HG02763 (cell line): Measurements from ENCODE around the gene HEATR1.
"Not testable (repeated sequence)": the region's sequence is repeated elsewhere in the genome, so short reads cannot be mapped to it uniquely, and the experiment has no call there.

Experiments used
- ATAC-seq: cut with Tn5 transposase; IDR thresholded peaks from one replicate; pipeline ENCODE4 v1.9.1; 2021; ENCODE audit warnings: mild to moderate bottlenecking, moderate library complexity; ENCODE audit not compliant: unreplicated experiment

Gene HEATR1

DNA sequence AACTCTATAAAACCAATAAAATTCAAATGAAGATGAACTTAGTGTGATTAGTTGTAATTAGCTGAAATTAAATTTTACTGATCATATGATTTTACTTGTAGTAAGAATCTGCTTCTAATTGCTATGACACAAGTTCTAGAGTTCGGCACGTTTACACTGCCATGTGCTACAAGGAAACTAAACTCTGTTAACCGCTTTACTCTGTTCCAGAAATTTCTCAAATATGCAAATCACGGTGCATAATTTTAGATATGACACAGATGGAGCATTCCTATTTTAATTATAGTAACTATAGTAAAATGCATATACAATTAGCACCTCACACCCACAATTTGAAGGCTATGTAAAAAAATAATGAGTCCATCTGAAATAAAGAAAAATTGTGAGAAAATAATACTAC is 14.8 kb downstream of the HEATR1 start:
- no peak for ATAC-seq

DNA sequence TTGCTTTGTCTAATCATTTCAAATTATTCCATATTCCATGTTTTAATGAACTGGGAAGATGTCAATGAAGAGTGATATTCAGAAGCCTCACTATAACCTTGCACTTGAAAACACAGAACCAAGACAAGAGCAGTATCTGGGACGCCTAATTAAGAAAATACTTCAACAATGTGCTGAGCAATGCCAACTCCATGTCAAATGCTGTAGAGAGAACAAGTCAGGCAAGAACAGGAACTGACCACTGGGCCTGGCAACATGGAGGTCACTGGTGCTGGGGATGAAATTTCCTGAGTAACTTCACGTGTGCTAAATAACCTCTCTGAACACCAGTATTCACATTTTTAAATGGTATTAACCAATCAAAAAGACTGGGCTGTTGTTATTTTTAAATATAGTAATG is 22.8 kb downstream of the HEATR1 start:
- ATAC-seq, result no peak

DNA sequence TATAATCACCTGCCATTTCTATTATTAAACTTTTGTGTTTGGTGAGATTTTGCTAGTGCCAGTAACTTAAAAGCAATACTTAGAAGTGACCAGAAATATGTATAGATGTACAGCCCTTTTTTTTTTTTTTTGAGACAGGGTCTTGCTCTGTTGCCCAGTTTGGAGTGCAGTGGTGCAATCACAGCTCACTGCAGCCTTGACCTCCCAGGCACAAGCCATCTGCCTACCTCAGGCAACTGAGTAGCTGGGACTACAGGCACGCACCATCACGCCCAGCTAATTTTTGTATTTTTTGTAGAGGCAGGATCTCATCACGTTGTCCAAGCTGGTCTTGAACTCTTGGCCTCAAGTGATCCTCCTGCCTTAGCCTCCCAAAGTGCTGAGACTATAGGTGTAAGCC is 23.9 kb downstream of the HEATR1 start:
- not testable (repeated sequence) for ATAC-seq

DNA sequence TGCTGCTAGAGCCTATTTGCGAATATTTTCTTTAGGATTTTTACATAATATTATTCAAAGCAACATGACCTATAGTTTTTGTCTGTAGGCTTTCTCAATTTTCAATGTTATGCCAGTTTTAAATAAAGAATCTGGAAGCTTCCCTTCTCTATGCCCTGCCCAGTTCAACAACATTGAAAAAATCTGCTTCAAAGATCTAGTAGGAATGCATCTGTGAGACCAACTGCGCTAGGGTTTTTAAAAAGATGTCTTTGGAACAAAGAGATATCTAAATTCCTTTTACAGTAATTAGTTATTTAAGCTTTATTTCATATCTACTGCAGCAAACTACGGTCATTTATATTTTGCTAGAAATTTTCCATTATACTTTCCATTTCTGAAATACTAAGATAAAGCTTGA is 25.7 kb downstream of the HEATR1 start:
- ATAC-seq, result no peak

DNA sequence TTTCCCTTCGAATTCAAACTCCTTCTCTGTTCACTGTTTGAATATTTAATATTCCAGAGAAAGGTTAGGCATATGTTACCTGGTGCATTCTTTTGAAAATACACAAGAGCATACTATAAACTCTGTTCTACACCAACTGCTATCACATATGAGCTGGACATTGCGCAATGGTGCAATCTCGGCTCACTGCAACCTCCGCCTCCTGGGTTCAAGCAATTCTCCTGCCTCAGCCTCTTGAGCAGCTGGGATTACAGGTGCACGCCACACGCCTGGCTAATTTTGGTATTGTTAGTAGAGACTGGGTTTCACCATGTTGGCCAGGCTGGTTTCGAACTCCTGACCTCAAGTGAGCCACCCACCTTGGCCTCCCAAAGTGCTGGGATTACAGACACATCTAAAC is 27.3 kb downstream of the HEATR1 start:
- ATAC-seq, result not testable (repeated sequence)

DNA sequence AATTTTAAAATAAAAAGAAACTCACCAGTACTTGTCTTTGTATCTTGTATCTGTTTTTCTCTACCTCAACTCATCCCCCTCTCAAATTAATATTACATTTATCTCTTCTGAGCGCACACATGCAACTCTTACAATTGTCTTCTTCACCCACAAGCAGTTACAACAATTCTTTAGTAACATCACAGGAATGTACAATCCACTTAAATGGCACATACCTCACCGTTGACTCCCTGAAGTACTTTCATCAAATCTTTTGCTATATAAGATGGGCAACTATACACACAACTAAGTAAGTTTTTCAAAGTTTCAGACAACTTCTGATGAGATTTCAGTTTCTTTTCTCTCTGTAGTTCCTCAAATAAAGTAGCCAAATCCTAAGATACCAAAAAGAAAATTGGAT is 28.3 kb downstream of the HEATR1 start:
- ATAC-seq, result no peak

DNA sequence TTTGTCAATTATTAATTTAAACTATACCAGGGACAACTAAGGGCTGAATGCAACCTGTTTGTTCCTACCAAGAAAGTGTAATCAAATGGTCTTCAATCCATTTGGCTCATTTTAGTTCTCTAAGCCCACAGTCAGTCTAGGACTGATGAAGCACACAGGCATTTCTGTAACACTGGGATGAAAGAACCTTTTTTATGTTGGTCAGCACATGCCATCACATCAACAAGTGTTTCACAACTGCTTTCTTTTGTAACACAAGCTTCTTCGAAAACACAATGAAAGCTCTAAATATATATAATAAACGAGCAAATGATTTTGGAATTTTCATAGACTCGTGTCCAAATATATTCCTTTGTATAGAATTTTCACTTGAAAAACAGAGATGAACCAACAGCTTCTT is 28.8 kb downstream of the HEATR1 start:
- ATAC-seq, result no peak

DNA sequence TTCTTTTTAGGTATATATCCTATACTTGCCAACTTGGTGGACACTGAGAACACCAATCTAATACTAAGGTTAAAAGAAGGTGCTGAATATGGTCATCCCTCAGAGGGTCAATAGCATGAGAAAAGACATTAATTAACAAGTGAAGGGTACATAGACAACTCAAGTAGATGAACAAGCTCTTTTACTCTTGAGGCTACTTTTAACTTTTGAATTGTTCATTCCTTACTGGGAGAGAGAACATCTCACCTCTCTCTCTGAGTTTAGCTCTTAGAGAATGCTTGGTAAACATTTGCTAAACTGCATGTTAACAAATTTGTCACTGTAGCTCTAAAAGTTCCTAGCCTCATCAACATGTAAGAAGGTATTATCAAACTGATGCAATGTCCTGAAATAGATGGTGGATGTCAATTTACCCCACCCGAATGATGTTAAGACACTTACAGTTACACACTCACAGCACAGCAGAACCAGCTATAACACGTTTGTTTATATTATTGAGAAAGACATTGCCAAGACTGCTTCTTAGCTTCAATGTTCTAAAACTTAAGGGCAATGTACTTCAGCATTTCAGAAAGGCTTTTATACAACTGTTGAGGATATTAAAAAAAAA is 35.9 kb downstream of the HEATR1 start:
- ATAC-seq, result no peak

DNA sequence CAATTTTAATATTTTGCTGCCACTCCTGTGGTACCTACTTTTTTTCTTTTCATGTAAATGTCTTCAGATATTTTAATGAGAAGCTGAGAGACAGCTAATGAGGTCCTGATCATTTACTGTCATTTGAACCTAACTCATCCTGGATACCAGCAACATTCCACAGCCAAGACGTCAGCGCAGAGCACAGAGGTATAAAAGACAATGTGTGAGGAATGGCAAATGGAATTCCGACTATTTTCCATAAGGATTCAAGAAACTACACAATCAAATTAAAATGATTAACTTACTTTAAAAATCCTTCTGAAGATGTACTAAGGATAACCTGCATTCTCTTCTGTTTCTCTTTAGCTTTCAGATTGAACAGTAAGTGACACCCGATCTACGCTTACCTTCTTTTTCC is 38.8 kb downstream of the HEATR1 start:
- no peak for ATAC-seq

DNA sequence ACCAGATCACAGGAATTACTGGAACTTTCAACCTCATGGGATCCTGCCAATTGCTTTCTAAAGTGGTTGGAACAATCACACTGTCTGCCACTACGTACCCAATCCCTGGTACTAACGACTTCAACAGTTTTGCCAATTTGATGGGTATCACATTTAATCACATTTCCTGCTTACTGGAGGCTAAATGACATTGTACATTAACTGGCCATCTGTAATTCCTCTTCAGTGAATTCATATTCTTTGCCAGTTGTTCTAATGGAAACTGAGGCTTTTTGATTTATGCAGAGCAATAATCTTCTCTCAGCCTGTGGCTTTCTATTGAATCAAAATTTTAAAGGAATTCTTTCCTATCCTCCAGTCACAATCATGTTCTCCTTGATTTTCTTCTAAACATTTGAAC is 42.3 kb downstream of the HEATR1 start:
- ATAC-seq, result no peak

DNA sequence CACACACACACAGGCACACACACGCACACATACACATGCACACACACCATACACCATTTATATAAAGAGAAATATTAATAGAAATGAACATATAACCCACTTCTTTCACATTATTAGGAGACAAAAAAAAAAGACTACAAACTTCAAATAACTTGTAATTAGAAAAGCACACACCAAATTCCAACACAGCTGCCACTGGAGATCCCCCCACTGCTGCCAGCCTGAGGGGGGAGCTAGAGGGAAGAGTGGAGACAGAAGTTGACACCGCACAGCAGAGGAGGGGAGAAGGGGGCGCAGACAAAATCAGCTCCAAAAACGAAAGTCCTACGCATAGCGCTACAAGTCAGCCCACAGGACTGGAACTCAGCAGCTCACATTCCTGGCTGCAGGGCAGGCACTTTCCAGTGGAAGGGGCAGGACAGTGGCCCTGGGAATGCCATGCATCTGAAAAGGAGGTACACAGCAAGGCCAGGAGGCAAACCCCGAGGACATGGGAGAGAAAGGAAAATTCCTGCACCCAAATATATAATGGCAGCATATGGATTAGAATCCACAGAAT is 44.0 kb downstream of the HEATR1 start:
- no peak for ATAC-seq

DNA sequence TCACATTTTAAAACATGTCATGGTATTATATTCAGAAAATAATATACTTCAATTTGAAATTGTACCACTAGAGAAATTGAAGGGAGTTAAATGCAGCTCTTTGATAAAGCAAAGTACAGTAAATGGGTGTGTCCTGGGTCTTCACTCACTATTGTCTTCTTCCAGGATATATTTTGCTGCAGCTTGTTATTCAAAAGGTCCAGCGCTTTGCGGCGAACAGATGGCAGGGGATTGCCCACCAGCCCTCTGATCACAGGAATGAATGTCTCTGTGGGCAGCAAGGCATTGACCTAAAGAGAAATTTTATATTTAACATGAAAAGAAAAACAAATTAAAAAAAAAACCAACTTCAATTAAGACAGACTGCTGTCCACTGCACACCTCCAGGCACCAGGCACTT is 45.5 kb downstream of the HEATR1 start:
- ATAC-seq, result no peak

DNA sequence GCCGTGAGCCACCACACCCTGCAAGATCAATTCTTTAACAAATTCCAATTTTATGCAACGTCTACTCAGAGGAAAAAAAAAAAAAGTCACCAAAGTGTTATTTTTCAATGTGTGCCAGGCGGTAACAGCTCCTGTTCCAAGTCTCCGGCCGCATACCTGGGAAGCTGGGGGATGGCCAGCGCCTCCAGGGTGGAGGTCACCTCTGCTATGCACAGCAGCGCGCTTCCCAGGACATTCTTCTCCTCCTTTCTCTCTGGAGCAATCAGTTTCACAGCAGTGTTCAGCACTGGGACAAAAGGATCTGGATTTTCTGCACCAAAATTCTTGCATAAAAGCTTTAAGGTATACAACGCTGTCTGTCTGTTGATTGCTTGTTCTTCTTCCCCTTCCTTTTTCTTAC is 46.2 kb downstream of the HEATR1 start:
- ATAC-seq, result no peak

DNA sequence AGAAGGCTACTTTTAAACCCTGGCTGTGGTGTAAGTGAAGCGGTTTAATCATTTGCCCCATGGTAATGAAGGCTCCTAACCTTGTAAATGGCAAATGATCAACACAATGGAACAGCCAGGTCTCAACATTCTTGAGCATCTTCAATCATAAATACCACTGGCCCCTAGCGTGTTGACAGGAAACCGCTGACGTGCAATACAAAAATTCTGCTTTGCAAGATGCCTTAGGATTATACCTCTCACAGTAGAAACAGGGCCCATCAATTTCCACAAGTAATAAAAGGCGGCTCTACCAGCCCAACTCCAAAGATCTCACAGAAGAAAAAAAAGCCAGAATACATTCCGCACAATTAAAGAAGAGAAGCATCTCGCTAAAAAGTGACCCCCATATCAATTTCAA is 47.7 kb downstream of the HEATR1 start:
- no peak for ATAC-seq

DNA sequence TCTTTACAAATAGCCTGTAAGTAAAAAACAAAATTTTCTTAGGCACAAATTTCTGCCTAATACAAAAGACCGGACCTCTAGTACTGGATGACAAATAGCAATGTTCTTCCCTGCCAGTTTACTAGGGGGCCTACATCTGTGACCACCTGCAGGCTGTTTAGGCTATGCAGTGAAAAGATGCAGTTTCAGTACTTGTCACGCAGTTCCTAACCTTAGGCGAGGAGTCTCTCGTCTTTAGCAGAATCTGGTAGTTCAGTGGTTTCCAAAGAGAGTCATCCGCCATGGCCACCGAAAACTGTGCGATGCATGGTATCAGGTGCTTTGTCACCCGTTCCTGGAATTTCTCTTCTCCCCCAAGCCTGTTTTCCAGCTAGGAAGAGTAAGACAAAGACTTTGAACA is 50.9 kb downstream of the HEATR1 start:
- ATAC-seq, result no peak

DNA sequence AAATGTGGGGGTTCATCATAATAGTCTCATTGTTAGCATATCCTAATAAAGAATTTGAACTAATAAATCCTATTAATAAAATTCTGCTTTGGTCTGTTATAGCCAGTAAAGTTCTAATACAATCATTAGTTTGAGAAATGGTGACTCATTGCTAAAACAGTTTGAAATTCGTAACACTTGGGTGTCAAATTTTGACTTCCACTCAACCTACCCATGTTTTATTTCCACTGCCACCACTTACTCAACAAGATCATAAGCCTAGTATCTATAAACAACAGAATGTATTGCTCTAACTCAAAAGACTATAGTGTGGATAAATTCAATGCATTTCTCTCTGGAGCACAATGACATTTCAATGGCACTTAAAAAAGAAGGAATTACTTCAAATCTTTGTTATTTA is 51.4 kb downstream of the HEATR1 start:
- no peak for ATAC-seq

DNA sequence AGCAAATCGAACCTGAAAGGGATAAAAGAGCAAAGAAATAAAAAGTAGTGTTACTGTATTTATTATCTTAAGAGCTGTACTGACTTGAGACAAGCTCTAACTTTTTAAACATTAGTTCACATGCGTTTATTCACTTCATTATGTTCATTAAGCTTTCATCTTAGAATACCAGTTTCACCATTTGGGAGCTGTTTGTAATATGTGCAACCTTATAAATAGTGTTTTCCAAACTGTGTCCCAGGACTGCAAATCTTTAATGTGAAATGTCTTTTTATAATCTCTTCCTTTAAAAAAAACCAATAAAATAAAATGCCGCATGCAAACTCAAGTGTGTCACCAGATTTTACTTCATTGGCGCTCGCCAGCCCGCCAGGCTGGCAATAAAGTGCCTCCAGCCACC is 52.2 kb downstream of the HEATR1 start:
- no peak for ATAC-seq

DNA sequence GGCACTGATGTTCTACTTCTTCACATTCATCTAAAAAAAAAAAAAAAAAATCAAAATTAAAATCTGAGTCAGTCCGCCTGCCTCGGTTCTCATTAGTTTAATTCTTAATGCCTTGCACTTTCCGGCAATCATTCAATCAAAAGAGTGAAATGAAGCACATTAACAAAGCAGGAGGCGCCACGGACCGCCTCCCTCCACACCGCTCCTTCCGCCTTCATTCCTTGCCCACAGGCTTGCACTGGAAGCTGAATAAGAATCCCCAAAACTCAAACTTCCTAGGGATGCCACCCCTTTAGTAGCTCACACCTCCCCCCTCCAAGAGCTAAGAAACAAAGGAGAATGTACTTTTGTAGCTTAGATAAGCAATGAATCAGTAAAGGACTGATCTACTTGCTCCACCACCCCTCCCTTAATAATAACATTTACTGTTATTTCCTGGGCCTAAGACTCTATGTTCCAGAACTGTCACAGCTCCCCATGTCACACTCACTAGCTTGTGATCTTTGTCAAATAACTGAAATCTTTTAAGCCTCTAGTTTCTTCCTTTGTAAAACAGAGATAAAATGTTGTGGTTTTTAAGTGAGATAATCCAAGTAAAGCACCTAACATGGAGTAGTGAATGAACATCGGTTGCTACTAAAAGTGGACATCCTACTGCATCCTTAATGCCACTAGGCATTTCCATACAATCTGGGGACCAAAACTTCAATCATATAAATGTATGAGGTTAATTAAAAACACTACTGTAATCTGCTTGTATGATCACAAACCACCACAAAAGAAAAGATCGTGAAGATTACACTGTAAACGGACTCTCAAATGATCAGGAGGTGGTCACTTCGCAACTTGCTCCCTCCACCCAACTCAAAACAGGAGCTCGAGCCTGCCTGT is 53.1 kb downstream of the HEATR1 start:
- no peak for ATAC-seq

DNA sequence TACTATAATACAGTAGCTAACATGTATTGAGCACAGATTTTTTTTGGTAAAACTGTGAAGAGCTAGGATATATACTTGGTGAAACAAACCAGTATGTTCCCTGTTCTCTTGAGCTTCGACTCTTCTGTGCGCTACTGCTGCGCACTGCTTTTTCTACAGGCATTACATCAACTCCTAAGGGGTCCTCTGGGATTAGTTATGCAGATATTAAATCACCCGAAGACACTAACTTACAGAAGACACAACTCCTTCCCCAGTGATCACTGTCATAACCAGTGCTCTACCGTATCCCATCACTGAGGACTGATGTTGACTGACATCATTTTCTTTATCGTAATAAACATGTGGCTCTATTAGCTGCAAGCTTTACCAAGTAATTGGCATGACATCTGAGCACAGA is 55.9 kb downstream of the HEATR1 start:
- ATAC-seq, result no peak

DNA sequence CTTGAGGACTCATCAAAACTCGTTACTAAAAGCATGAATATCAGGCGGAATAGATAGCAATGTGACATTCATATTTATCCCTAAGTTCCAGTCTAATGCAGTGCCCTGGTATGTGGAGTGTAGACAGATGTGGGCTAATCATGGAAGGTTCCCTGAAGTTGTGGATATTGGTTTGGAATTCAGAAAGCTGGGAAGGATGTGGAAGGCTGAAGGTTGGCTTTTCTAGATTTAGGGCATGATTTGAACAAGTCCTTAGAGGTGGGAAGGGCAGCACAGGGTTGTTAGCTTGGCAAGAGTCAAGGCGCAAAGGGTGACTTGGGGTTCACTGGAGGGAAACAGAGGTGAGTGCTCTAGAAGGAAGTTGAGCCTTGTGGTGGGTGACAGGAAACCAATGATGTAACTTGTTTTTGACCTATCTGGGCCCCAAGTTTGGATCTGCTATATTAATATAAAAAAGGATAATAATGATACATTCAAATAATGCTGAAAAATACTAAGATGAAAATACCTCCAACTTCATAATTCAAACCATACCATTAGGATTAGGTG is 58.6 kb downstream of the HEATR1 start:
- ATAC-seq, result no peak

DNA sequence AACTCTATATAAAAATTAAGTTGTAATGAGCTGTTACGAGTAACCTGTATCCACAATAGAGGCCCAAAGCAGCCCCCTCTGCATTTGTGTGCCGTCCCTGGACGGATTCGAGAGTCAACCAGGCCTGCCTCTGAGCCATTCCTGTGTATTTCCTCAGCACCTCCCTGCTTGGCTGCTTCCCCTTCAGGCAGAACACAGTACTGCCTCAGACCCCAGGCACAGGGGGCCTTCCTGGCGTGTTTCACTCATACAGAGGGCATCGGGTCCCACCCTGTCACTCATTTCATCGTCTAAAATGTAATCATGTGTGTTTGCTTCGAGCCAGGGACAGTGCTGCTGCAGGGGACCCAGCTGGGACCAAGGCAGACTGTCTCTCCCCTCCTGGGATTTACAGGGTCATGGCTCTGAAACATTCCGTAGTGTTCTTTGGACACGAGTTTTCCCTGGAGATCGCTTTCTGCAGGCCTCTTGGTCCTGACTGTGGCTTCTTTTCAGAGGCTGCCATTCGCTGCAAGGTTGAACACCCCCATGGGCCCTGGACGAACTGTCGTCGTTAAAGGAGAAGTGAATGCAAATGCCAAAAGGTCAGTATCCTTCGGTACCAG is 61.1 kb downstream of the HEATR1 start:
- ATAC-seq, result no peak

DNA sequence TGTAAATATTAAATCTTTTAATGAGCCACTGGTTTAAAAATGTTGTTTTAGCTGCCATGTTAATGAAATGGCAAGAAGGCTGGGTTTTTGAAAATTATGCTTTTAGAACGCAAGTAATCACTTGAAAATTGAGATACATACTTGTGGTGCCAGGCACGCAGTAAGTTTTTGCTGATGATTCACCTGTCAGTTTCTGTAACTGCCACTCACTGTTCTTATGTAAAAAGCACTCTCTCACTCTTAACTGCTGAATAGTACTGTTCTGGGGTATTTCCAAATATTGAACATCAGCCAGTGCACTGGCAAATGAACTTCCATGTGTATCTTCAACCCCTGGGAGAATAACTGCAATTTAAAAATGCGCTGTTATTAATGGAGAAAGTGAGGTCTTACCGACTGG is 62.6 kb downstream of the HEATR1 start:
- no peak for ATAC-seq
